H1 (cell line): ENCODE data around the gene CCSAP. TPM values are rescaled to one million over a fixed set of nuclear protein-coding genes. Genes with fewer than 3 reads are reported as not detected.

Source experiments
- CTCF ChIA-PET: fragments of 300-600 bp; sonication (Branson Sonifier 250); formaldehyde crosslinking; loops from one replicate; lab custom pipeline; 2021; ENCODE audit not compliant: partially characterized antibody; lab: Charles Lee
- POLR2A ChIA-PET: fragments of 300-600 bp; sonication (Branson Sonifier 250); formaldehyde crosslinking; loops from one replicate; lab custom pipeline; 2021; ENCODE audit warnings: inconsistent platforms; ENCODE audit not compliant: partially characterized antibody; lab: Charles Lee
- DNase-seq, 2 experiments: peaks; one replicate each; pipeline versions ENCODE4 v3.0.0 to v3.0.0-alpha.2; 2010 to 2022; ENCODE audit warnings: low spot score in 2 of 2, low read depth in 1 of 2, mixed read lengths in 1 of 2
- FAIRE-seq: peaks from 2 replicates; lab custom pipeline; 2011; peaks lifted over from hg19 to GRCh38; lab: Jason Lieb, UNC
- H2AFZ ChIP-seq: 2 replicates; pipeline ENCODE4 v1.8.1; 2012; ENCODE audit warnings: low read length, inconsistent platforms
- H2AK5ac ChIP-seq: 2 replicates; pipeline ENCODE4 v1.6.1; 2013; ENCODE audit warnings: low read depth, low read length
- H2BK120ac ChIP-seq: replicated peaks from 2 replicates; pipeline ENCODE3; 2013; ENCODE audit warnings: low read depth, low read length, inconsistent platforms
- H2BK12ac ChIP-seq: 2 replicates; pipeline ENCODE4 v1.6.1; 2013; ENCODE audit warnings: low read depth, low read length
- H2BK15ac ChIP-seq: 2 replicates; pipeline ENCODE4 v1.6.1; 2013; ENCODE audit warnings: low read length
- H2BK20ac ChIP-seq: 2 replicates; pipeline ENCODE4 v1.6.1; 2013; ENCODE audit warnings: low read length
- H2BK5ac ChIP-seq: 2 replicates; pipeline ENCODE4 v1.6.1; 2013; ENCODE audit warnings: low read depth, low read length
- H3K14ac ChIP-seq: 2 replicates; pipeline ENCODE4 v1.6.1; 2013; ENCODE audit warnings: inconsistent platforms; ENCODE audit not compliant: insufficient read length
- H3K18ac ChIP-seq: 2 replicates; pipeline ENCODE4 v1.6.1; 2013; ENCODE audit warnings: low read length; ENCODE audit errors: extremely low read depth
- H3K23ac ChIP-seq: 2 replicates; pipeline ENCODE4 v1.6.1; 2013; ENCODE audit warnings: inconsistent platforms; ENCODE audit not compliant: insufficient read length
- H3K23me2 ChIP-seq: 2 replicates; pipeline ENCODE4 v1.6.1; 2013; ENCODE audit warnings: low read depth, low read length
- H3K27ac ChIP-seq: 2 replicates; pipeline ENCODE4 v1.6.1; 2011; ENCODE audit warnings: low read depth, low read length, inconsistent platforms
- H3K27me3 ChIP-seq, 4 experiments: replicated peaks in 1 of 4; 1 replicate in 1 of 4; 2 replicates in 3 of 4; pipeline versions ENCODE4 v1.6.1 to v1.8.1; 2011 to 2013; ENCODE audit warnings: low read length in 3 of 4, mild to moderate bottlenecking in 3 of 4, inconsistent platforms in 2 of 4, mixed read lengths in 2 of 4, moderate library complexity in 1 of 4; ENCODE audit not compliant: control insufficient read depth in 3 of 4, insufficient read depth in 3 of 4; ENCODE audit errors: extremely low read depth in 1 of 4
- H3K36me3 ChIP-seq, 4 experiments: 2 replicates each; pipeline versions ENCODE4 v1.6.1 to v1.8.1; 2011 to 2013; ENCODE audit warnings: mild to moderate bottlenecking in 4 of 4, low read length in 3 of 4, moderate library complexity in 2 of 4, control low read depth in 1 of 4, inconsistent platforms in 1 of 4; ENCODE audit not compliant: insufficient read depth in 4 of 4, control insufficient read depth in 2 of 4
- H3K4ac ChIP-seq: replicated peaks from 2 replicates; pipeline ENCODE3; 2013; ENCODE audit warnings: low read length, low read depth, mixed read lengths, inconsistent platforms; ENCODE audit not compliant: insufficient read length
- H3K4me1 ChIP-seq, 4 experiments: replicated peaks in 1 of 4; 1 replicate in 1 of 4; 2 replicates in 3 of 4; pipeline versions ENCODE4 v1.6.1 to v1.8.1; 2011 to 2013; ENCODE audit warnings: low read length in 3 of 4, inconsistent platforms in 2 of 4, mixed read lengths in 1 of 4; ENCODE audit not compliant: insufficient read depth in 4 of 4, control insufficient read depth in 3 of 4
- H3K4me2 ChIP-seq, 2 experiments: 2 replicates each; pipeline versions ENCODE4 v1.6.1 to v1.8.1; 2011 to 2013; ENCODE audit warnings: low read depth in 2 of 2, low read length in 2 of 2, control low read depth in 1 of 2, inconsistent platforms in 1 of 2, mild to moderate bottlenecking in 1 of 2; ENCODE audit not compliant: insufficient read depth in 1 of 2
- H3K4me3 ChIP-seq, 4 experiments: fragments of 200-600, 300-600 bp in 1 of 4; sonication (generic), shearing (Covaris generic), sonication (Bioruptor Twin) in 1 of 4; 2 replicates each; pipeline versions ENCODE4 v1.5.1 to v1.8.1; 2011 to 2016; ENCODE audit warnings: low read length in 4 of 4, low read depth in 3 of 4, control low read depth in 2 of 4, inconsistent platforms in 2 of 4, mild to moderate bottlenecking in 2 of 4, mixed read lengths in 1 of 4, moderate library complexity in 1 of 4; ENCODE audit not compliant: insufficient read depth in 2 of 4; ENCODE audit errors: extremely low read depth in 1 of 4
- H3K56ac ChIP-seq: replicated peaks from 2 replicates; pipeline ENCODE3; 2013; ENCODE audit warnings: low read depth, mild to moderate bottlenecking, mixed read lengths, low read length, inconsistent platforms; ENCODE audit not compliant: insufficient read length
- H3K79me1 ChIP-seq: 2 replicates; pipeline ENCODE4 v1.6.1; 2013; ENCODE audit warnings: low read depth, low read length, control low read depth
- H3K79me2 ChIP-seq, 2 experiments: 2 replicates each; pipeline versions ENCODE4 v1.6.1 to v1.8.1; 2012 to 2013; ENCODE audit warnings: low read length in 2 of 2, mild to moderate bottlenecking in 2 of 2, inconsistent platforms in 1 of 2; ENCODE audit not compliant: insufficient read depth in 2 of 2, control insufficient read depth in 1 of 2
- H3K9ac ChIP-seq, 4 experiments: replicated peaks in 1 of 4; 1 replicate in 1 of 4; 2 replicates in 3 of 4; pipeline versions ENCODE4 v1.6.1 to v1.8.1; 2011 to 2013; ENCODE audit warnings: low read depth in 3 of 4, low read length in 3 of 4, control low read depth in 2 of 4, mild to moderate bottlenecking in 2 of 4, moderate library complexity in 2 of 4, inconsistent platforms in 1 of 4; ENCODE audit errors: extremely low read depth in 1 of 4
- H3K9me3 ChIP-seq, 2 experiments: 2 replicates each; pipeline versions ENCODE4 v1.6.1 to v1.8.1; 2012 to 2013; ENCODE audit warnings: mild to moderate bottlenecking in 2 of 2, moderate library complexity in 2 of 2, control low read depth in 1 of 2, inconsistent platforms in 1 of 2, low read depth in 1 of 2, low read length in 1 of 2, mixed read lengths in 1 of 2; ENCODE audit not compliant: insufficient read depth in 2 of 2
- H4K20me1 ChIP-seq, 2 experiments: replicated peaks in 1 of 2; 2 replicates each; pipeline versions ENCODE3 to v1.8.1; 2011 to 2013; ENCODE audit warnings: inconsistent platforms in 2 of 2, low read length in 2 of 2, mild to moderate bottlenecking in 1 of 2; ENCODE audit not compliant: insufficient read depth in 2 of 2, control insufficient read depth in 1 of 2
- H4K5ac ChIP-seq: 2 replicates; pipeline ENCODE4 v1.6.1; 2013; ENCODE audit warnings: low read length, low read depth, mixed read lengths, inconsistent platforms; ENCODE audit not compliant: insufficient read length
- H4K8ac ChIP-seq: 2 replicates; pipeline ENCODE4 v1.8.0; 2013; ENCODE audit warnings: mild to moderate bottlenecking, moderate library complexity, low read length, inconsistent platforms; ENCODE audit not compliant: insufficient read depth; ENCODE audit errors: extremely low read depth
- H4K91ac ChIP-seq: replicated peaks from 2 replicates; pipeline ENCODE3; 2013; ENCODE audit warnings: low read length, mixed read lengths, inconsistent platforms; ENCODE audit not compliant: insufficient read length
- RNF2 ChIP-seq: fragments of 200-900, 300-1000 bp; sonication (generic); IDR thresholded peaks from 2 replicates; pipeline ENCODE4 v1.7.1; 2016; ENCODE audit warnings: borderline replicate concordance, low read depth, mild to moderate bottlenecking, antibody characterized with exemption, low read length; ENCODE audit not compliant: poor library complexity, severe bottlenecking; ENCODE audit errors: missing control alignments
- SP4 ChIP-seq: IDR thresholded peaks from 2 replicates; pipeline ENCODE4 v1.6.1; 2012; ENCODE audit warnings: low read length, inconsistent platforms
- TAF7 ChIP-seq: optimal IDR thresholded peaks from 2 replicates; pipeline ENCODE3; 2011; ENCODE audit warnings: low read depth, mild to moderate bottlenecking, inconsistent platforms, low read length, moderate library complexity, borderline replicate concordance
- WGBS, 2 experiments: shearing (Covaris generic) in 1 of 2; methylation state at CpG; one replicate each; pipeline versions ENCODE4 v1.1.6 to v1.1.7; 2013 to 2015; ENCODE audit warnings: low lambda C conversion rate in 2 of 2, mixed read lengths in 2 of 2, inconsistent platforms in 1 of 2, low coverage in 1 of 2, missing lambda C conversion rate in 1 of 2; ENCODE audit not compliant: insufficient replicate concordance in 2 of 2, insufficient coverage in 1 of 2, insufficient read length in 1 of 2; ENCODE audit errors: extremely low coverage in 1 of 2, missing lambda C conversion rate in 1 of 2; 5-methylcytosine and 5-hydroxymethylcytosine counted together
- polyA plus RNA-seq, 7 experiments: library from polyadenylated mRNA; depleted of rRNA in 3 of 7; stranded (reverse) in 5 of 7; unstranded in 2 of 7; fragments of >200 nt in 5 of 7; fragments of 200-250 nt in 2 of 7; gene quantifications; 1 replicate in 5 of 7; 2 replicates in 1 of 7; 4 replicates in 1 of 7; pipeline versions ENCODE4 v1.2.1 to v1.2.3, GENCODE V29; 2011 to 2013; ENCODE audit warnings: missing spikeins in 2 of 7, mixed read lengths in 2 of 7
- total RNA-seq: library from RNA; stranded (reverse); fragmentation: NEBNext Ultra II Directional; extraction: Animal tissue kit (Norgen Biotek cat#: 25700); gene quantifications from 2 replicates; pipeline ENCODE4 v1.2.1, GENCODE V29; 2021

Gene CCSAP
- total and polyA plus RNA-seq, 2 of the 8 experiments (the other 6 are each of a cell fraction or from before 2014, with no cell fraction given), result 3.5 to 17.2 TPM

GRCh38 chr1:229334716-229335115 lies 8.1 kb downstream of the CCSAP start:
- ChIA-PET POLR2A (interaction anchor here (1.4 to 1.5 kb wide), 2 partner anchors 9 to 100 kb away, joined by 3 to 4 read pairs; partner anchors contain the start of gene ACTA1), CTCF (no interaction called here)
- no peak overlapping the region for H2BK20ac ChIP-seq
- H3K4me1 ChIP-seq, result no peaks in the 10 kb centered on the region
- no peak overlapping the region for H2AK5ac ChIP-seq
- H2BK15ac ChIP-seq, result no peak overlapping the region
- no peak overlapping the region for H3K4ac ChIP-seq
- no peaks in the 10 kb centered on the region for H3K27me3 ChIP-seq
- no peak overlapping the region for H2AFZ ChIP-seq
- no peak overlapping the region for H4K91ac ChIP-seq
- H4K8ac ChIP-seq, result no peak overlapping the region
- H3K18ac ChIP-seq, result no peak overlapping the region
- no peak overlapping the region for H3K14ac ChIP-seq
- H3K79me2 ChIP-seq, result peaks cover 8 to 67% of the 10 kb centered on the region in 2 experiments
- no peak overlapping the region for H3K4me2 ChIP-seq
- H3K36me3 ChIP-seq, result peaks cover 0 to 3% (median 0%) of the 10 kb centered on the region in 4 experiments; a peak in 1 of 8 replicates
- H3K9ac ChIP-seq, result no peak overlapping the region
- FAIRE-seq, result no peak
- H3K23ac ChIP-seq, result no peak overlapping the region
- H4K20me1 ChIP-seq, result peaks cover 2 to 8% of the 10 kb centered on the region in 2 experiments
- no peak overlapping the region for H2BK120ac ChIP-seq
- no peak overlapping the region for H3K27ac ChIP-seq
- H3K23me2 ChIP-seq, result no peaks in the 10 kb centered on the region; the same call in 1 of the 2 replicates
- H2BK5ac ChIP-seq, result no peak overlapping the region
- H3K9me3 ChIP-seq, result no peaks in the 10 kb centered on the region
- DNase-seq, result no peak
- H4K5ac ChIP-seq, result no peak overlapping the region
- WGBS, 2 experiments, result 82% methylated on average over 2 of the region's 2 CpGs; no CpG with 5 or more reads in 1 of the 2 experiments
- no peak overlapping the region for H3K56ac ChIP-seq
- H3K4me3 ChIP-seq, result no peak overlapping the region
- peaks cover 7% of the 10 kb centered on the region; the same call in 1 of the 2 replicates for H3K79me1 ChIP-seq
- H2BK12ac ChIP-seq, result no peak overlapping the region
- TF ChIP-seq TAF7 (no peak), SP4 (no peak), RNF2 (no peak)
